Lung microvascular endothelial cell (primary cell): ENCODE data around the gene WDR72. TPM values are rescaled to one million over a fixed set of nuclear protein-coding genes. Genes with fewer than 3 reads are reported as not detected.

Source experiments
- DNase-seq, 2 donors: peaks; one replicate each; pipeline versions ENCODE4 v3.0.0 to v3.0.0-alpha.2; 2010; ENCODE audit warnings: low read depth in 2 of 2
- total RNA-seq: library from RNA; depleted of rRNA; stranded (reverse); fragments of >200 nt; gene quantifications from 2 replicates; pipeline ENCODE4 v1.2.1, GENCODE V29; 2014

The WDR72 gene
- total RNA-seq, 1 donor from 2014 or later = not detected

GRCh38 chr15:53535886-53536285 is 223.6 kb downstream of the WDR72 start:
- no peak for DNase-seq

DNA sequence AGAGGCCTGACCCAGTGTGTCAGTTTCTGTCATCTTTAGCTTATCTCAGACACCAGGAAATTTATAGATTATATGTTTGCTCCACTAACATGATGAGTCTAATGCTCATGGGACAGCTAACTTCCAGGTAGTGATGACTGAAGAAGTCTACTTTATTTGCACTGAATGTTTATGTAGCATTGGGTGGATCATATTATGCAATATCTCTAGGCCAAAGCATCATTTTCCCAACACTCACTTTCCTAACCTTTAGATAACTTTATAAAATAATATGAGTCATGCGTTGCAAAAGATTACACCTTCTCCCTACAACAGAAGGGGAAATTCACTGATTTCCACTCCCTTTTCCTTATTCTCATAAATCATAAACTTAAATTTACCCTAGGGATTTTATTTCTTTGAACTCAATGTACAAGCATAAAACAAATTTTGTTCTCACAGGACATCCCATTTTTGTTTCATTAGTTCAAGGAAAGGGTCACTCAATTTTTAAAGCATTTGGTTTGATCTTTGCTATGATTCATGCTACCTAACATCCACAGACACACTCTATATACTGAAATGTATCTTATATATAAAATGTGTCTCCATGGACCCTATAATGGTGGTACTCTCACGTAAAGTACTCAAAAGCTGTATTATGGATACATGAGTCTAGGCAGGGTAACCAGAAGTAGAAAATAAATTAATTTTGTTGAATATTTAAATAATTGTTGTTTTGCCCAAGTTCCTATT is 225.2 kb downstream of the WDR72 start:
- DNase-seq = no peak

DNA sequence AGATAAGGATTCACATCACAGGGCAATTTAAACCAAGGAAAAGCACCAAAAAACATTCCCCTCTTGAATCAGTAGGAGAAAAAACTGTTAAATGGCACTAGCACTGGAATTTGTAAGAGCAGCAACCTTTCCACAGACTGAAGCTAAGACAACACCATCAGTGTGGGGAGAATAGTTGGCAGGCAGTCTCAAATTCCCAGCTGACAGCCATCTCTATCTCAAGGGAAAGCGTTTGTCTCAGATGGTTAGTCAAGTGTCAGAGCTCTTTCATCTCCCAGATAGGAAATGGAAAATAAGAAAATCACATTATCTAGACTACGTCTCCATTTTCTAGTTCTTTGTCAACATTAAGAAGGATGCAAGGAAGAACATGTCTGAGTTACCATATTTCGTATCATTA is 228.7 kb downstream of the WDR72 start:
- DNase-seq = no peak

GRCh38 chr15:53527996-53528395 is 231.5 kb downstream of the WDR72 start:
- DNase-seq = no peak

DNA sequence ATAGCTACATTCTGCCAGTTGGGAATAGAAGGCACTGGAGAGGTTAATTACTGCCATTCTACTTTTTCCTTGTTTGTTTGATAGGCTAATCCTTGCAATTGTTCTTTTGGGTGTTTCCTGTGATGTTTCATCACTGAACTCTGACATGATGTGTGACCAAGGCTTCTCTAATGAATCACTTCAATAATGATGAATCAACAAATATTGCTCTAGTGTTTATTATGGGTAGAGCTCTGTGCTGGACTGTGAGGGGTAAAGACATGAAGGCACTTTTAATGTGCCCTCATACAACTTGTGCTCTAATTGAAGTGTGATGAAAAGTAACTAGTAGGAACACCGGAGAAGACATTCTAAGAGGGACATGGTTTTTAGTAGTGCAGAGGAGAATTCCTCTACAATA is 233.6 kb downstream of the WDR72 start:
- no peak for DNase-seq

GRCh38 chr15:53522991-53523390 is 236.5 kb downstream of the WDR72 start:
- no peak for DNase-seq

DNA sequence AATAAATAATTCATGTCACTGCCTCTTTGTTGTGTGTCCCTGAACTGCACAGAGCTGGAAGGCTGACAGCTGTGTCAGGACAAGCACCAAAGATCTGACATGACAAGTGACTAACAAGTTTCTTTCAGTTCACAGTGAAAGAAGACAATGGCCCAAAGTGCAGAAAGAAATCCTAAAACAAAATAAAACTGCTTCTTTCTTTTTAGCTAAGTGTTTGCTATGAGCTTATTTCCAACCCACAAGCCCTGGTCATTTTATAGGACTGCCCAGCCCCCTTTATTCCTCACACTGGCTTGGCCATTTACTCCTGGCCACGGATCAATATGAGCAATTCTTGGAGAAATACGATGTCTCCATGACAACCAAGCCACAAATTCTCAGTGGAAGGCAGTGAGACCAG is 238.5 kb downstream of the WDR72 start:
- DNase-seq = no peak

GRCh38 chr15:53513431-53513830 is 246.0 kb downstream of the WDR72 start:
- no peak for DNase-seq

- DNase-seq = no peak
Observed at GRCh38 chr15:53512029-53512428, 247.4 kb downstream of the WDR72 start.

GRCh38 chr15:53511175-53511574 is 248.3 kb downstream of the WDR72 start:
- DNase-seq = no peak

GRCh38 chr15:53506370-53506769 is 253.1 kb downstream of the WDR72 start:
- DNase-seq = no peak

DNA sequence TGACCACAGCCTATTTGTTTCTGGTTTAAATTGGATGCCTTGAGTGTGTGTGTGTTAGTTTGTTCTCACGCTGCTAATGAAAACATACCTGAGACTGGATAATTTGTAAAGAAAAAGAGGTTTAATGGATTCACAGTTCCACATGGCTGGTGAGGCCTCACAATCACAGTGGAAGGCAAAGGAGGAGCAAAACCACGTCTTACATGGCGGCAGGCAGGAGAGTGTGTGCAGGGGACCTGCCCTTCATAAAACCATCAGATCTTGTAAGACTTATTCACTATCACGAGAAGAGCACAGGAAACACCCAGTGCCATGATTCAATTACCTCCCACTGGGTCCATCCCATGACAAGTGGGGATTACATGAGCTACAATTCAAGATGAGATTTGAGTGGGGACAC is 260.5 kb downstream of the WDR72 start:
- DNase-seq = no peak

- no peak for DNase-seq
Observed at GRCh38 chr15:53490341-53490740, 269.1 kb downstream of the WDR72 start.

DNA sequence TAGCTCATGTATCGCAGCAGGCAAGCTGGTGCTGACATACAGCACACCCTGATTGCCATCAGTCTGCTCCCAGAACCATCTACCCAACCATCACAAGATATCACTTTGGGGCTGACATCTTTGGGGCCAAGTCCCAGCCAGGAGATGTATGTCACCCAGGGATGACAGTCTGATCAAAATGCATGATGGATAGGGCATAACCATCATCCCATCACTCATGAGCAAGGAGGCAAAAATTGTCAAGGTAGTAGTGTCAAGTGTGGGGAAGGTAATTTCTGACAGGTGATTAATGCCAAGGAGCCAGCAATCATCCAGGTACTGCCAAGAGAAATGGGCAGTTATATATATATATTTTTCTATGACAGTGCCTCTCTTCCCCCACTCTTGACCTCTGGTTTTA is 277.4 kb downstream of the WDR72 start:
- no peak for DNase-seq

DNA sequence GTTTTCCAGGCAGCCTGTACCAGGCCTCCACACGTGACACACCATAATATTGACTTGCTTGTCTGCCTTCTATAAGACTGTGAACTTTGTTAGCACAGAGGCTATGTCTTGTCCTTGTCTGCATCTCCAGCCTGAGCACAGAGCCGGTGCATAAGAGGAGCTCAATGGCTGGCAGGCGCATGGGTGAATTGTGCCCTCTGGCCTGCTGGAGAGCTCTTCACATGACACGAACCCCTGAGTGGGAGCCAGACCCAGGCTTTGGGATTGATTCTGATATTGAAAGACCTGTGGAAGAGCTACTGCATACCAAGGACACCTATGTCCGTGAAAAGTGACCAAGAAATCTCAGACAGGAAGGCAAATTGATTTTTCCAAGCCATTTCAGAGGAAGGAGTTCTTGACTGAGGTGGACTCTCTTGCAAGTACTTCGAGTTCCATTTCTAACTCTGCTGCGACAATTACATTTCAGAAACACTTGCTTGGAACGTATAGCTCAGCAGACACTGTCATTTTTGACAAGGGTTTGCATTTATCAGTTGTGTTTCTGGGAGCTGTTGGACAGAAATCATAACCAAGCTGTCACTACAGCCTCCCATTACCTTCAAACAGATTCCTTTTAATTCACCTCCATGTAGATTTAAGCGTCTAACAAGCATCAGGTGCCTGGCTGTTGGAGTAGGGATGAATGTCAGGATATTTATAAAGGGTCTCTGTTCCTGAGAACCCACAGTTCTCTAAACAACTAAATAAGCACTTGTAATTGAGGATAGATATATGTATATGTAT is 281.3 kb downstream of the WDR72 start:
- DNase-seq = no peak

DNA sequence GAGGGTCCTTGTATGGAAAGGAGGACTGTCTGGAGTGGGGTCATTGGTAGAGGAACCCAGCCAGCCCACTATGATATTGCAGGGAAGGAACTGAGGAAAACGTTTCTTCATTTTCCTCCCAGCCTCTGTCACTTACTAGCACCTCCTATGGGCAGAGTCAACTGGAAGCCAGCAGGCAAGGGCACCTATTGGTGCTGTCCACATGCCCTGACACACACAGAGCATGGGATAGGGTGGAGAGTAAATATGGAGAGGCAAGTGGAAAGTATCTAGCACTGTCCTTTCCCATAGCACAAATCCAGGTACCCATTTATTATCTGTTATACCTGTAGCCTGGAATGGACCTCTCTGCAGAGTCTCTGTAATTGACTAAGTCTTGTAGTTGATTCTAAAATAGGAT is 285.6 kb downstream of the WDR72 start:
- no peak for DNase-seq

- no peak for DNase-seq
Observed at GRCh38 chr15:53473435-53473834, 286.0 kb downstream of the WDR72 start.

DNA sequence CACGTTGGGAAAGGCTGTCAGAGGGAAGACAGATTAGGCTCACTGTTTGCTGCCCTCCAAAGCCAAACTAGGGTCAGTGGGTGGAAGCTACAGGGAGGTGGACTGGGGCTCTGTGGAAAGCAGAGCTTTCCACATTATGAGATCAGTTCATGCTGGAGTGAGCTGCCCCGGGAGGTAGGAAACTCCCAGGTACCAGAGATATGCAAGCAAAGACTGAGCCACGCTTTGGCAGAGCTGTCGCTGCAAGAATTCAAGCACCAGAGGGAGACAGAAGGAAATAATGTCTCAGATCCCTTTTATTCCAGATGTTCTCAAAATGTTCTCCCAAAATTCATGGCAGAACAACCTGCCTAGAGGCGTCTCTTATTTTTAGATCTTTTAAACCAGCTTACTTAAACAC is 286.6 kb downstream of the WDR72 start:
- no peak for DNase-seq

GRCh38 chr15:53472210-53472609 is 287.3 kb downstream of the WDR72 start:
- no peak for DNase-seq

DNA sequence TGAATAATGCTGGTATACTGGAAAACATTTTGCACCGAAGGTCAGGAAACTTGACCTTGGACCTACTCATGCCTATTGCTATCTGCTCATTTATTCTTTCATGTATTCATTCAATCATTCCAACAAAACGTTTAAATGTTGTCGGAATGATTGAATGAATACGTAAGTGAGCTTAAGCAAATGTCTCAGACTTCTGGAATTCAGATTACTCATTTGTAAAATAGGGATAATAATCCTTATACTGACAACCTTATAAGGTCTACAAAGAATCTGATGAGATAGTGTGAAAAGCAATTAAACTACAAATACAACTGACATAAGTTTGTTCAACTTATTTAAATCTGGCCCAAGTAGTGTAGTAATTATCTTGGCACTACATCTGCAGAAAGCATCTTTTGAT is 288.7 kb downstream of the WDR72 start:
- DNase-seq = no peak

DNA sequence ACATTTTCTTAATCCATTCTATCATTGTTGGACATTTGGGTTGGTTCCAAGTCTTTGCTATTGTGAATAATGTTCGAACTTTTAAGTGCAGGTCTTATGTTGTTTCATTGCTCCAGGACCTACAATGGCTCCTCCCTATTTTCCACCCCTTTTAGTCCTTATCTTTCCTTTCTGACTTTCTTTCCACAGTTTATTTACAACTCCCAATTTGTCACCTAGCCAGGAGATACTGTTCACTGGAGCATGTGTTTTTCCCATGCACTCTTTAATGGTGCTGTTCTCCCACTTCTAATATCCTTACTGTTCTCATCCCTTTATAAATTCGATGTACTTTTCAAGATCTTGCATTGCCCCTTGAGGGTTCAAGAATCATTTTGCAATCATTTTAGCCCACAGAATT is 290.0 kb downstream of the WDR72 start:
- no peak for DNase-seq
